Stimulated activated CD4-positive, alpha-beta T cell treated with anti-CD3 and anti-CD28 coated beads, Interleukin-1b, Interleukin-23, amount 100 ng/mL, for 4 hours (primary cell): ENCODE measurements around the gene NOL11.
"Not testable (repeated sequence)": the region's sequence is repeated elsewhere in the genome, so short reads cannot be mapped to it uniquely, and the experiment has no call there.

Experiments used
- DNase-seq, 2 donors: peaks; one replicate each; pipeline ENCODE4 v3.0.0-alpha.2; 2020; ENCODE audit warnings: low read depth in 2 of 2

Gene NOL11

GRCh38 chr17:67708378-67708777 is 9.4 kb upstream of the NOL11 start:
- DNase-seq: no peak

GRCh38 chr17:67711916-67712315 is 5.8 kb upstream of the NOL11 start:
- no peak for DNase-seq

- no peak for DNase-seq
Measured at GRCh38 chr17:67712375-67712774, 5.4 kb upstream of the NOL11 start.

GRCh38 chr17:67713169-67713568 is 4.6 kb upstream of the NOL11 start:
- no peak for DNase-seq

GRCh38 chr17:67716405-67716798 is 1.3 kb upstream of the NOL11 start:
- no peak for DNase-seq

GRCh38 chr17:67717192-67717623 is 528 bp upstream of the NOL11 start:
- no peak for DNase-seq

- peak in 1 of 2 donors; percentile 21 for DNase-seq
Measured at GRCh38 chr17:67718325-67718941, 697 bp downstream of the NOL11 start.

GRCh38 chr17:67725373-67725791 is 7.6 kb downstream of the NOL11 start:
- DNase-seq: no peak

- no peak for DNase-seq
Measured at GRCh38 chr17:67725807-67726206, 8.1 kb downstream of the NOL11 start.

GRCh38 chr17:67727152-67728039 is 9.7 kb downstream of the NOL11 start:
- DNase-seq: not testable (repeated sequence)

- DNase-seq: no peak
Measured at GRCh38 chr17:67729903-67730302, 12.2 kb downstream of the NOL11 start.

- DNase-seq: no peak
Measured at GRCh38 chr17:67730731-67731130, 13.0 kb downstream of the NOL11 start.

GRCh38 chr17:67733449-67733848 is 15.7 kb downstream of the NOL11 start:
- DNase-seq: no peak

- no peak for DNase-seq
Measured at GRCh38 chr17:67737145-67737544, 19.4 kb downstream of the NOL11 start.

GRCh38 chr17:67742025-67742424 is 24.3 kb downstream of the NOL11 start:
- DNase-seq: no peak

- DNase-seq: no peak
Measured at GRCh38 chr17:67746704-67747571, 29.2 kb downstream of the NOL11 start.

GRCh38 chr17:67747681-67748235 is 30.0 kb downstream of the NOL11 start:
- DNase-seq: no peak

- DNase-seq: no peak
Measured at GRCh38 chr17:67750067-67750466, 32.3 kb downstream of the NOL11 start.

- no peak for DNase-seq
Measured at GRCh38 chr17:67751101-67752074, 33.7 kb downstream of the NOL11 start.

GRCh38 chr17:67752160-67752559 is 34.4 kb downstream of the NOL11 start:
- not testable (repeated sequence) for DNase-seq

- no peak for DNase-seq
Measured at GRCh38 chr17:67753026-67753425, 35.3 kb downstream of the NOL11 start.
